ENCODE data around the gene BBS9. TPM values are rescaled to one million over a fixed set of nuclear protein-coding genes. Genes with fewer than 3 reads are reported as not detected.

BBS9 gene
- total RNA-seq, 1 experiment from 2014 or later = 26.4 TPM

GRCh38 chr7:33336820-33337219 lies 207.5 kb downstream of the BBS9 start:
- TF ChIP-seq CTCF (conservative IDR thresholded peaks at IDR 0.05) = no peak
- H3K4me2 ChIP-seq (ENCODE audit: insufficient read depth, insufficient read length, low read length) = no peak overlapping the region
- no peak overlapping the region for H2BK20ac ChIP-seq (ENCODE audit: low read depth, low read length, poor library complexity, severe bottlenecking)
- H2BK5ac ChIP-seq (ENCODE audit: insufficient read length, low read length) = no peak overlapping the region
- no peak overlapping the region for H3T11ph ChIP-seq (ENCODE audit: low read length)
- H4K20me1 ChIP-seq (ENCODE audit: control insufficient read depth, insufficient read depth, insufficient read length) = no peaks in the 10 kb centered on the region
- no peaks in the 10 kb centered on the region for H3K36me3 Mint-ChIP-seq (ENCODE audit: insufficient read depth in 1 of 3, low read depth in 3 of 3)
- H3K27me3 ChIP-seq (ENCODE audit: insufficient read depth, low read length) = no peaks in the 10 kb centered on the region
- H3K14ac ChIP-seq (ENCODE audit: insufficient read depth, low read length) = no peak overlapping the region
- H3K9me3 ChIP-seq (ENCODE audit: control insufficient read depth, low read depth, low read length) = no peaks in the 10 kb centered on the region
- no peak overlapping the region for H3K4ac ChIP-seq (ENCODE audit: low read depth, low read length)
- H4K8ac ChIP-seq (replicated peaks; ENCODE audit: insufficient read length, low read depth, low read length) = no peak overlapping the region
- H2BK12ac ChIP-seq (ENCODE audit: insufficient read length, low read depth, low read length) = no peak overlapping the region
- H4K91ac ChIP-seq (ENCODE audit: insufficient read length, low read depth, low read length) = no peak overlapping the region
- H4K5ac ChIP-seq (ENCODE audit: insufficient read length, low read depth, low read length) = no peak overlapping the region
- no peak overlapping the region for H3K23ac ChIP-seq (ENCODE audit: insufficient read length, low read depth, low read length)
- no peaks in the 10 kb centered on the region for H3K79me2 ChIP-seq (ENCODE audit: insufficient read depth, low read length)
- H3K27ac Mint-ChIP-seq = no peak overlapping the region
- no peak overlapping the region for H2AK5ac ChIP-seq (ENCODE audit: insufficient read length, low read length)
- DNase-seq = no peak
- H3K4me1 ChIP-seq (ENCODE audit: insufficient read depth, low read length) = no peaks in the 10 kb centered on the region
- no peak overlapping the region for H3K9ac ChIP-seq (ENCODE audit: extremely low read depth, insufficient read length, low read length)
- no peak overlapping the region for H3K18ac ChIP-seq (ENCODE audit: insufficient read length, low read depth, low read length)
- H3K9me3 Mint-ChIP-seq = no peaks in the 10 kb centered on the region
- no peaks in the 10 kb centered on the region for H3K23me2 ChIP-seq (ENCODE audit: insufficient read length, low read depth, low read length, poor library complexity, severe bottlenecking)
- no peak overlapping the region for H2BK120ac ChIP-seq (ENCODE audit: low read depth, low read length, poor library complexity, severe bottlenecking)
- no CpG with 5 or more reads among the region's 2 CpGs for WGBS (ENCODE audit: extremely low coverage, insufficient read length, low lambda C conversion rate)
- no peak overlapping the region for H3K27ac ChIP-seq (ENCODE audit: insufficient read length, low read depth, low read length)
- no peak overlapping the region for H2AFZ ChIP-seq (ENCODE audit: low read length)
- no peak overlapping the region for H3K56ac ChIP-seq (ENCODE audit: insufficient read length, low read depth, low read length)
- H3K4me3 Mint-ChIP-seq = no peak overlapping the region
- peaks cover 0 to 2% of the 10 kb centered on the region in 2 experiments; a peak in 1 of 4 replicates for H3K4me1 Mint-ChIP-seq
- peaks cover 3% of the 10 kb centered on the region; the same call in 1 of the 2 replicates for H3K27me3 Mint-ChIP-seq (ENCODE audit: low read depth)
- no peaks in the 10 kb centered on the region for H3K79me1 ChIP-seq (ENCODE audit: insufficient read depth, low read depth, low read length, poor library complexity, severe bottlenecking)
- no peak overlapping the region for H2BK15ac ChIP-seq (ENCODE audit: low read depth, low read length)
